Measurements from ENCODE around the gene THSD4. TPM values are rescaled to one million over a fixed set of nuclear protein-coding genes. Genes with fewer than 3 reads are reported as not detected.

Gene THSD4
- total and polyA plus RNA-seq, 9 of the 15 experiments (the other 6 are each of a cell fraction or from before 2014, with no cell fraction given), result 0.04 TPM; not detected in 5

DNA sequence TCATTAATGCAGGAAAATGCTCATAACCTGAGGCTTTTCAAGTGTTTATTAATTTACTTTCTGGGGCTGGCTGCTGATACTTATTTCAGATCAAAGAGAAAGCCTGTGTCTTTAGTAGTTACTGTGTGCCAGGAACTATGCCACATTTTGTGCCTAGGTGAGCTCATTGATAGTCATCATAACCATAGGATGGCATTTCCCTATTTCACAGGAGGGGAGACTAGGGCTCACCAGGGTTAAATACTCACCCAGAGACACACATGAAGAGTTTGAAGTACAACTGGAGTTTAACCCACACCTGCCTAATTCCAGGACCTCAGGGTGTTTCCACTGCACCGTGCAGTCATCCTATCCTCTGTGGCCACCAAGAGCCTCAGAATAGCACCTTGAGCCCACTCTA lies 430.7 kb downstream of the THSD4 start:
- in situ Hi-C loops (cut with MboI), result no loop called here
- Histone ChIP-seq H3K27ac (ENCODE audit: extremely low read depth, low read depth, low read length) (no peak overlapping the region), H3K4me1 (replicated peaks in 1 of 2; ENCODE audit: control insufficient read depth in 2 of 2, insufficient read depth in 2 of 2, low read length in 2 of 2) (no peaks in the 10 kb centered on the region), H3K9ac (ENCODE audit: insufficient read depth in 1 of 2, low read depth in 2 of 2, low read length in 2 of 2) (no peak overlapping the region), H3K27me3 (ENCODE audit: control insufficient read depth in 2 of 2, insufficient read depth in 2 of 2, low read length in 2 of 2) (peaks cover 0 to 4% of the 10 kb centered on the region in 2 experiments; a peak in 2 of 5 replicates), H3K9me1 (ENCODE audit: control insufficient read depth, insufficient read depth, low read length) (no peaks in the 10 kb centered on the region), H2AFZ (ENCODE audit: low read depth, low read length) (no peak overlapping the region), H4K20me1 (replicated peaks; ENCODE audit: control insufficient read depth, insufficient read depth, low read length) (no peaks in the 10 kb centered on the region), H3K4me2 (ENCODE audit: insufficient read depth, low read length) (no peak overlapping the region), H3K4me3 (no peak overlapping the region), H3K9me3 (replicated peaks; ENCODE audit: control insufficient read depth, insufficient read depth, low read depth, low read length) (no peaks in the 10 kb centered on the region), H3K79me2 (ENCODE audit: control insufficient read depth, insufficient read depth, low read length) (no peaks in the 10 kb centered on the region), H3K36me3 (ENCODE audit: control insufficient read depth, insufficient read depth, low read length) (no peaks in the 10 kb centered on the region)
- CTCF ChIA-PET (ENCODE audit: low intra/inter-chr PET ratio), result no interaction called here
- no TSS peak for BruUV-seq (replicated peaks)
- ATAC-seq (no peak), FAIRE-seq (no peak), DNase-seq (ENCODE audit: extremely low read depth in 1 of 4, low spot score in 3 of 4) (no peak)
- POLR2A ChIA-PET, result no interaction called here
- TF ChIP-seq BCOR (IDR thresholded peaks at IDR 0.05) (no peak), TFAM (CRISPR knock-in tag; conservative IDR thresholded peaks at IDR 0.05) (no peak), CEBPG (CRISPR knock-in tag; IDR thresholded peaks at IDR 0.05) (no peak), CEBPG (tag; conservative IDR thresholded peaks at IDR 0.05 in 1 of 2, IDR thresholded peaks at IDR 0.05 in 1 of 2) (no peak), KDM2B (CRISPR knock-in tag; IDR thresholded peaks at IDR 0.05) (no peak), U2AF2 (optimal IDR thresholded peaks at IDR 0.05; ENCODE audit: low read depth, low read length) (no peak), HNRNPK (IDR thresholded peaks at IDR 0.05; ENCODE audit: low read depth, low read length, poor library complexity, severe bottlenecking) (no peak), ZNF274 (IDR thresholded peaks at IDR 0.05; ENCODE audit: borderline replicate concordance, low read depth, low read length) (no peak), POU5F1 (IDR thresholded peaks at IDR 0.05; ENCODE audit: borderline replicate concordance, low read depth, low read length, partially characterized antibody) (no peak), DNMT1 (IDR thresholded peaks at IDR 0.05) (no peak), NUFIP1 (IDR thresholded peaks at IDR 0.05; ENCODE audit: partially characterized antibody) (no peak), EP300 (IDR thresholded peaks at IDR 0.05; ENCODE audit: low read length) (no peak)
- TF ChIP-seq, protein P1, sequence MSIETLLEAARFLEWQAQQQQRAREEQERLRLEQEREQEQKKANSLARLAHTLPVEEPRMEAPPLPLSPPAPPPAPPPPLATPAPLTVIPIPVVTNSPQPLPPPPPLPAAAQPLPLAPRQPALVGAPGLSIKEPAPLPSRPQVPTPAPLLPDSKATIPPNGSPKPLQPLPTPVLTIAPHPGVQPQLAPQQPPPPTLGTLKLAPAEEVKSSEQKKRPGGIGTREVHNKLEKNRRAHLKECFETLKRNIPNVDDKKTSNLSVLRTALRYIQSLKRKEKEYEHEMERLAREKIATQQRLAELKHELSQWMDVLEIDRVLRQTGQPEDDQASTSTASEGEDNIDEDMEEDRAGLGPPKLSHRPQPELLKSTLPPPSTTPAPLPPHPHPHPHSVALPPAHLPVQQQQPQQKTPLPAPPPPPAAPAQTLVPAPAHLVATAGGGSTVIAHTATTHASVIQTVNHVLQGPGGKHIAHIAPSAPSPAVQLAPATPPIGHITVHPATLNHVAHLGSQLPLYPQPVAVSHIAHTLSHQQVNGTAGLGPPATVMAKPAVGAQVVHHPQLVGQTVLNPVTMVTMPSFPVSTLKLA (conservative IDR thresholded peaks at IDR 0.05), result no peak
- TF ChIP-seq, protein P2, sequence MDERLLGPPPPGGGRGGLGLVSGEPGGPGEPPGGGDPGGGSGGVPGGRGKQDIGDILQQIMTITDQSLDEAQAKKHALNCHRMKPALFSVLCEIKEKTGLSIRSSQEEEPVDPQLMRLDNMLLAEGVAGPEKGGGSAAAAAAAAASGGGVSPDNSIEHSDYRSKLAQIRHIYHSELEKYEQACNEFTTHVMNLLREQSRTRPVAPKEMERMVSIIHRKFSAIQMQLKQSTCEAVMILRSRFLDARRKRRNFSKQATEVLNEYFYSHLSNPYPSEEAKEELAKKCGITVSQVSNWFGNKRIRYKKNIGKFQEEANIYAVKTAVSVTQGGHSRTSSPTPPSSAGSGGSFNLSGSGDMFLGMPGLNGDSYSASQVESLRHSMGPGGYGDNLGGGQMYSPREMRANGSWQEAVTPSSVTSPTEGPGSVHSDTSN (CRISPR knock-in tag; IDR thresholded peaks at IDR 0.05; ENCODE audit: low read depth), result no peak
- TF ChIP-seq, protein P2 (tag; conservative IDR thresholded peaks at IDR 0.05; ENCODE audit: low read depth), result no peak
- TF ChIP-seq, protein P3, sequence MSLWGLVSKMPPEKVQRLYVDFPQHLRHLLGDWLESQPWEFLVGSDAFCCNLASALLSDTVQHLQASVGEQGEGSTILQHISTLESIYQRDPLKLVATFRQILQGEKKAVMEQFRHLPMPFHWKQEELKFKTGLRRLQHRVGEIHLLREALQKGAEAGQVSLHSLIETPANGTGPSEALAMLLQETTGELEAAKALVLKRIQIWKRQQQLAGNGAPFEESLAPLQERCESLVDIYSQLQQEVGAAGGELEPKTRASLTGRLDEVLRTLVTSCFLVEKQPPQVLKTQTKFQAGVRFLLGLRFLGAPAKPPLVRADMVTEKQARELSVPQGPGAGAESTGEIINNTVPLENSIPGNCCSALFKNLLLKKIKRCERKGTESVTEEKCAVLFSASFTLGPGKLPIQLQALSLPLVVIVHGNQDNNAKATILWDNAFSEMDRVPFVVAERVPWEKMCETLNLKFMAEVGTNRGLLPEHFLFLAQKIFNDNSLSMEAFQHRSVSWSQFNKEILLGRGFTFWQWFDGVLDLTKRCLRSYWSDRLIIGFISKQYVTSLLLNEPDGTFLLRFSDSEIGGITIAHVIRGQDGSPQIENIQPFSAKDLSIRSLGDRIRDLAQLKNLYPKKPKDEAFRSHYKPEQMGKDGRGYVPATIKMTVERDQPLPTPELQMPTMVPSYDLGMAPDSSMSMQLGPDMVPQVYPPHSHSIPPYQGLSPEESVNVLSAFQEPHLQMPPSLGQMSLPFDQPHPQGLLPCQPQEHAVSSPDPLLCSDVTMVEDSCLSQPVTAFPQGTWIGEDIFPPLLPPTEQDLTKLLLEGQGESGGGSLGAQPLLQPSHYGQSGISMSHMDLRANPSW (CRISPR knock-in tag; IDR thresholded peaks at IDR 0.05), result no peak
- TF ChIP-seq, protein P4, sequence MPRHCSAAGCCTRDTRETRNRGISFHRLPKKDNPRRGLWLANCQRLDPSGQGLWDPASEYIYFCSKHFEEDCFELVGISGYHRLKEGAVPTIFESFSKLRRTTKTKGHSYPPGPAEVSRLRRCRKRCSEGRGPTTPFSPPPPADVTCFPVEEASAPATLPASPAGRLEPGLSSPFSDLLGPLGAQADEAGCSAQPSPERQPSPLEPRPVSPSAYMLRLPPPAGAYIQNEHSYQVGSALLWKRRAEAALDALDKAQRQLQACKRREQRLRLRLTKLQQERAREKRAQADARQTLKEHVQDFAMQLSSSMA (CRISPR knock-in tag; IDR thresholded peaks at IDR 0.05), result no peak
- intact Hi-C loops (cut with micrococcal nuclease), result no loop called here
- WGBS (ENCODE audit: insufficient coverage, low coverage, missing lambda C conversion rate), result 0% methylated on average over 1 of the region's 1 CpG
